GM12878 (cell line): ENCODE data around the gene CA10. TPM values are rescaled to one million over a fixed set of nuclear protein-coding genes. Genes with fewer than 3 reads are reported as not detected.

Source experiments
- ATAC-seq: fragments of 200-7000 bp; cut with Tn5 transposase; 3 replicates; pipeline ENCODE4 v1.9.1; 2020; ENCODE audit warnings: mild to moderate bottlenecking, moderate library complexity
- BruUV-seq: library from RNA; stranded (reverse); fragments of 400-500 nt; replicated peaks from 2 replicates; lab custom pipeline; 2021; lab: Mats Ljungman, UMichigan
- CTCF ChIA-PET: fragments of 300-600 bp; sonication (Branson Sonifier 250); formaldehyde crosslinking; extraction: SDS; loops from one replicate; lab custom pipeline; 2021; ENCODE audit warnings: inconsistent platforms; lab: Yijun Ruan, JAX
- POLR2A ChIA-PET: fragments of 350-600 bp; formaldehyde crosslinking; extraction: SDS; loops from one replicate; lab custom pipeline; 2021; ENCODE audit warnings: inconsistent platforms; lab: Charles Lee
- RAD21 ChIA-PET: fragments of 300-600 bp; sonication (Branson Sonifier 250); formaldehyde crosslinking; loops from one replicate; lab custom pipeline; 2023; ENCODE audit warnings: antibody characterized with exemption; ENCODE audit not compliant: unreplicated experiment; lab: Charles Lee
- SMC1A ChIA-PET: fragments of 300-600 bp; sonication (Branson Sonifier 250); formaldehyde crosslinking; loops from one replicate; lab custom pipeline; 2023; ENCODE audit not compliant: unreplicated experiment, uncharacterized antibody; lab: Charles Lee
- DNase-seq: peaks from one replicate; pipeline ENCODE4 v3.0.0-alpha.2; 2011; ENCODE audit warnings: low read depth, low spot score
- FAIRE-seq: peaks from 3 replicates; lab custom pipeline; 2011; peaks lifted over from hg19 to GRCh38; lab: Jason Lieb, UNC
- H2AFZ ChIP-seq: 2 replicates; pipeline ENCODE4 v1.6.0; 2011; ENCODE audit warnings: low read depth, low read length, control low read depth; ENCODE audit not compliant: control insufficient read depth
- H3K27ac ChIP-seq: 2 replicates; pipeline ENCODE4 v1.5.1; 2011; ENCODE audit warnings: control low read depth; ENCODE audit not compliant: control insufficient read depth, insufficient read depth
- H3K27me3 ChIP-seq, 2 experiments: replicated peaks in 1 of 2; 2 replicates each; pipeline versions ENCODE4 v1.6.0 to v1.6.1; 2011; ENCODE audit warnings: low read length in 1 of 2; ENCODE audit not compliant: control insufficient read depth in 2 of 2, insufficient read depth in 2 of 2
- H3K36me3 ChIP-seq, 2 experiments: 2 replicates each; pipeline ENCODE4 v1.5.1; 2011; ENCODE audit warnings: low read length in 1 of 2; ENCODE audit not compliant: control insufficient read depth in 2 of 2, insufficient read depth in 2 of 2
- H3K4me1 ChIP-seq: 2 replicates; pipeline ENCODE4 v1.6.1; 2011; ENCODE audit warnings: mild to moderate bottlenecking, low read length, moderate library complexity, mixed read lengths; ENCODE audit not compliant: control insufficient read depth, insufficient read depth
- H3K4me2 ChIP-seq: 2 replicates; pipeline ENCODE4 v1.6.0; 2011; ENCODE audit warnings: control low read depth; ENCODE audit not compliant: control insufficient read depth, insufficient read depth
- H3K4me3 ChIP-seq: fragments of 200-600 bp; sonication (generic); 2 replicates; pipeline ENCODE4 v1.5.1; 2016
- H3K79me2 ChIP-seq: 2 replicates; pipeline ENCODE4 v1.6.0; 2011; ENCODE audit warnings: low read length; ENCODE audit not compliant: control insufficient read depth, insufficient read depth
- H3K9ac ChIP-seq: 2 replicates; pipeline ENCODE4 v1.8.0; 2011; ENCODE audit warnings: low read length, control low read depth, mixed read lengths; ENCODE audit not compliant: control insufficient read depth, insufficient read depth
- H3K9me3 ChIP-seq: replicated peaks from 3 replicates; pipeline ENCODE4 v1.5.1; 2011; ENCODE audit warnings: mild to moderate bottlenecking, low read length; ENCODE audit not compliant: control insufficient read depth, insufficient read depth
- H4K20me1 ChIP-seq: 2 replicates; pipeline ENCODE4 v1.6.0; 2011; ENCODE audit not compliant: control insufficient read depth, insufficient read depth
- KDM1A ChIP-seq: fragments of 200-600 bp; sonication (generic); IDR thresholded peaks from 2 replicates; pipeline ENCODE4 v1.6.1; 2016; ENCODE audit warnings: borderline replicate concordance
- MEF2A ChIP-seq: IDR thresholded peaks from 2 replicates; pipeline ENCODE4 v1.6.1; 2011; ENCODE audit warnings: low read depth, mild to moderate bottlenecking, low read length, moderate library complexity; ENCODE audit not compliant: insufficient read depth
- MTA3 ChIP-seq: IDR thresholded peaks from 2 replicates; pipeline ENCODE4 v1.6.1; 2012; ENCODE audit warnings: low read length, inconsistent platforms, borderline replicate concordance
- SP1 ChIP-seq: IDR thresholded peaks from one replicate; pipeline ENCODE4 v1.6.1; 2011; ENCODE audit warnings: low read depth, low read length
- TAF1 ChIP-seq: IDR thresholded peaks from 2 replicates; pipeline ENCODE4 v1.6.1; 2011; ENCODE audit warnings: mild to moderate bottlenecking, low read depth, low read length, borderline replicate concordance
- WGBS: methylation state at CpG from one replicate; pipeline ENCODE4 v1.1.6; 2016; ENCODE audit warnings: low lambda C conversion rate; ENCODE audit not compliant: insufficient replicate concordance, insufficient coverage; ENCODE audit errors: missing lambda C conversion rate; 5-methylcytosine and 5-hydroxymethylcytosine counted together
- in situ Hi-C: fragments of 300-500 bp; cut with MboI; formaldehyde crosslinking; loops from 9 replicates; pipeline ENCODE4 v1.14.3; 2018; ENCODE audit warnings: mixed read lengths
- intact Hi-C: fragments of 100-400 bp; cut with micrococcal nuclease; formaldehyde crosslinking; loops from one replicate; pipeline ENCODE4 v1.14.2; 2022; ENCODE audit not compliant: unreplicated experiment
- polyA plus RNA-seq, 11 experiments: library from polyadenylated mRNA; depleted of rRNA in 4 of 11; unstranded in 6 of 11; stranded (reverse) in 5 of 11; fragments of >200 nt; fragmentation: Nextera tagmentation in 4 of 11; fragmentation: Illumina TruSeq in 1 of 11; extraction: Ambion mirVana in 4 of 11; extraction: Trizol in 1 of 11; gene quantifications; 1 replicate in 1 of 11; 2 replicates in 10 of 11; pipeline versions ENCODE4 v1.2.1 to v1.2.3, GENCODE V29; 2011 to 2016; ENCODE audit warnings: inconsistent platforms in 2 of 11, missing spikeins in 2 of 11, low read depth in 1 of 11
- total RNA-seq, 4 experiments: library from RNA; depleted of rRNA in 3 of 4; stranded (reverse); fragments of >200 nt in 3 of 4; fragmentation: Illumina TruSeq in 1 of 4; extraction: Trizol in 1 of 4; gene quantifications; 2 replicates each; pipeline versions ENCODE4 v1.2.1 to v1.2.3, GENCODE V29; 2013 to 2021
- TF ChIP-seq, protein P1 (sequence below): fragments of 450-650 bp; IDR thresholded peaks from 2 replicates; pipeline ENCODE4 v1.6.1; 2017; ENCODE audit warnings: antibody characterized with exemption, mild to moderate bottlenecking, moderate library complexity
- TF ChIP-seq, protein P2 (sequence below): fragments of 450-650 bp; IDR thresholded peaks from 2 replicates; pipeline ENCODE4 v1.6.1; 2018; ENCODE audit warnings: borderline replicate concordance, mild to moderate bottlenecking; ENCODE audit not compliant: partially characterized antibody
- TF ChIP-seq, protein P3 (sequence below): fragments of 450-650 bp; IDR thresholded peaks from 2 replicates; pipeline ENCODE4 v1.6.1; 2018; ENCODE audit warnings: mild to moderate bottlenecking, low read depth, moderate library complexity; ENCODE audit not compliant: partially characterized antibody
- TF ChIP-seq, protein P4 (sequence below): fragments of 450-650 bp; IDR thresholded peaks from 2 replicates; pipeline ENCODE4 v1.6.1; 2017; ENCODE audit warnings: mild to moderate bottlenecking, moderate library complexity

CA10 gene
- total and polyA plus RNA-seq, 10 of the 15 experiments (the other 5 are each of a cell fraction or from before 2014, with no cell fraction given) = not detected

DNA sequence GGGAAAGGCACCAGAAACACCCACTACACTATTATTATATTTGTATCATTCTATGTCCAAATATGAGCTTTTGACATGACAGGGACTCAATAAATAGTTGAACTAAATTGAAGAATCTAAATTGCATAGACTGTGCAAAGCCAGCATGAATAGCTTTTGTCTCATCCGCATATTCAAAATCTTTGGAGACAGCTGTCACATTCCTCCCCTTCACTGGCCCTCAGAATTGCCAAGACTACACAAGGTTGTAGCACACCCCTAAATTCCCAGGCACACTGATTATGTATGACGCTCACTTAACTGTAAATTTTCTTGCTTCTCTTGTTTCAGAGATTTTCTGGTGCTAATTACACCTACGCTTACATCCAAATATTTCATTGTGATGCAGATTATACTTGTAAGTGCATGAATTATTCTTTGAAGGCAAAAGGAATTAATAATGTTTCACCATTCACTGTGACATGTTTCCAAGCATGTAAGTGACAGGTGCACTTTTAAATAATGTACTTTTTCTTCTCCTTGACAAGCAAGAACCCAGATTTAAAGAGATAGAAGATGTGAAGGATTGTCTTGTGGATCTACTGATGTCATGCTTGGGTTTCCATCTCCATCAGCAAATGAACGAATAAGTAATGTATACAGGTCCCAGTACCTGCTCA is 47.5 kb downstream of the CA10 start:
- ChIA-PET POLR2A (no interaction called here), CTCF (interaction anchor here (1.3 kb wide), 1 partner anchor 347 kb away, joined by 5 read pairs; no protein-coding TSS in a partner anchor), RAD21 (no interaction called here), SMC1A (no interaction called here)
- no peaks in the 10 kb centered on the region for H3K4me1 ChIP-seq
- no peak overlapping the region for H3K9ac ChIP-seq
- ATAC-seq (no peak), FAIRE-seq (no peak), DNase-seq (no peak)
- H4K20me1 ChIP-seq = no peaks in the 10 kb centered on the region
- no peaks in the 10 kb centered on the region for H3K79me2 ChIP-seq
- intact Hi-C loops (no loop called here), in situ Hi-C loops (no loop called here)
- WGBS = 13% methylated on average over 4 of the region's 4 CpGs
- no peak overlapping the region for H3K4me2 ChIP-seq
- no peak overlapping the region for H3K4me3 ChIP-seq
- H2AFZ ChIP-seq = no peak overlapping the region
- H3K27me3 ChIP-seq = no peaks in the 10 kb centered on the region
- H3K36me3 ChIP-seq = no peaks in the 10 kb centered on the region
- no peak overlapping the region for H3K27ac ChIP-seq
- no peaks in the 10 kb centered on the region for H3K9me3 ChIP-seq
- no TSS peak for BruUV-seq
- TF ChIP-seq SP1 = no peak
- TF ChIP-seq MTA3 = no peak
- no peak for TF ChIP-seq MEF2A
- TF ChIP-seq, protein P1, sequence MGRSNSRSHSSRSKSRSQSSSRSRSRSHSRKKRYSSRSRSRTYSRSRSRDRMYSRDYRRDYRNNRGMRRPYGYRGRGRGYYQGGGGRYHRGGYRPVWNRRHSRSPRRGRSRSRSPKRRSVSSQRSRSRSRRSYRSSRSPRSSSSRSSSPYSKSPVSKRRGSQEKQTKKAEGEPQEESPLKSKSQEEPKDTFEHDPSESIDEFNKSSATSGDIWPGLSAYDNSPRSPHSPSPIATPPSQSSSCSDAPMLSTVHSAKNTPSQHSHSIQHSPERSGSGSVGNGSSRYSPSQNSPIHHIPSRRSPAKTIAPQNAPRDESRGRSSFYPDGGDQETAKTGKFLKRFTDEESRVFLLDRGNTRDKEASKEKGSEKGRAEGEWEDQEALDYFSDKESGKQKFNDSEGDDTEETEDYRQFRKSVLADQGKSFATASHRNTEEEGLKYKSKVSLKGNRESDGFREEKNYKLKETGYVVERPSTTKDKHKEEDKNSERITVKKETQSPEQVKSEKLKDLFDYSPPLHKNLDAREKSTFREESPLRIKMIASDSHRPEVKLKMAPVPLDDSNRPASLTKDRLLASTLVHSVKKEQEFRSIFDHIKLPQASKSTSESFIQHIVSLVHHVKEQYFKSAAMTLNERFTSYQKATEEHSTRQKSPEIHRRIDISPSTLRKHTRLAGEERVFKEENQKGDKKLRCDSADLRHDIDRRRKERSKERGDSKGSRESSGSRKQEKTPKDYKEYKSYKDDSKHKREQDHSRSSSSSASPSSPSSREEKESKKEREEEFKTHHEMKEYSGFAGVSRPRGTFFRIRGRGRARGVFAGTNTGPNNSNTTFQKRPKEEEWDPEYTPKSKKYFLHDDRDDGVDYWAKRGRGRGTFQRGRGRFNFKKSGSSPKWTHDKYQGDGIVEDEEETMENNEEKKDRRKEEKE = no peak
- no peak for TF ChIP-seq KDM1A
- TF ChIP-seq, protein P2, sequence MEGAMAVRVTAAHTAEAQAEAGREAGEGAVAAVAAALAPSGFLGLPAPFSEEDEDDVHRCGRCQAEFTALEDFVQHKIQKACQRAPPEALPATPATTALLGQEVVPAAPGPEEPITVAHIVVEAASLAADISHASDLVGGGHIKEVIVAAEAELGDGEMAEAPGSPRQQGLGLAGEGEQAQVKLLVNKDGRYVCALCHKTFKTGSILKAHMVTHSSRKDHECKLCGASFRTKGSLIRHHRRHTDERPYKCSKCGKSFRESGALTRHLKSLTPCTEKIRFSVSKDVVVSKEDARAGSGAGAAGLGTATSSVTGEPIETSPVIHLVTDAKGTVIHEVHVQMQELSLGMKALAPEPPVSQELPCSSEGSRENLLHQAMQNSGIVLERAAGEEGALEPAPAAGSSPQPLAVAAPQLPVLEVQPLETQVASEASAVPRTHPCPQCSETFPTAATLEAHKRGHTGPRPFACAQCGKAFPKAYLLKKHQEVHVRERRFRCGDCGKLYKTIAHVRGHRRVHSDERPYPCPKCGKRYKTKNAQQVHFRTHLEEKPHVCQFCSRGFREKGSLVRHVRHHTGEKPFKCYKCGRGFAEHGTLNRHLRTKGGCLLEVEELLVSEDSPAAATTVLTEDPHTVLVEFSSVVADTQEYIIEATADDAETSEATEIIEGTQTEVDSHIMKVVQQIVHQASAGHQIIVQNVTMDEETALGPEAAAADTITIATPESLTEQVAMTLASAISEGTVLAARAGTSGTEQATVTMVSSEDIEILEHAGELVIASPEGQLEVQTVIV = no peak
- TF ChIP-seq, protein P3, sequence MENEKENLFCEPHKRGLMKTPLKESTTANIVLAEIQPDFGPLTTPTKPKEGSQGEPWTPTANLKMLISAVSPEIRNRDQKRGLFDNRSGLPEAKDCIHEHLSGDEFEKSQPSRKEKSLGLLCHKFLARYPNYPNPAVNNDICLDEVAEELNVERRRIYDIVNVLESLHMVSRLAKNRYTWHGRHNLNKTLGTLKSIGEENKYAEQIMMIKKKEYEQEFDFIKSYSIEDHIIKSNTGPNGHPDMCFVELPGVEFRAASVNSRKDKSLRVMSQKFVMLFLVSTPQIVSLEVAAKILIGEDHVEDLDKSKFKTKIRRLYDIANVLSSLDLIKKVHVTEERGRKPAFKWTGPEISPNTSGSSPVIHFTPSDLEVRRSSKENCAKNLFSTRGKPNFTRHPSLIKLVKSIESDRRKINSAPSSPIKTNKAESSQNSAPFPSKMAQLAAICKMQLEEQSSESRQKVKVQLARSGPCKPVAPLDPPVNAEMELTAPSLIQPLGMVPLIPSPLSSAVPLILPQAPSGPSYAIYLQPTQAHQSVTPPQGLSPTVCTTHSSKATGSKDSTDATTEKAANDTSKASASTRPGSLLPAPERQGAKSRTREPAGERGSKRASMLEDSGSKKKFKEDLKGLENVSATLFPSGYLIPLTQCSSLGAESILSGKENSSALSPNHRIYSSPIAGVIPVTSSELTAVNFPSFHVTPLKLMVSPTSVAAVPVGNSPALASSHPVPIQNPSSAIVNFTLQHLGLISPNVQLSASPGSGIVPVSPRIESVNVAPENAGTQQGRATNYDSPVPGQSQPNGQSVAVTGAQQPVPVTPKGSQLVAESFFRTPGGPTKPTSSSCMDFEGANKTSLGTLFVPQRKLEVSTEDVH = no peak
- TF ChIP-seq TAF1 = no peak
- TF ChIP-seq, protein P4, sequence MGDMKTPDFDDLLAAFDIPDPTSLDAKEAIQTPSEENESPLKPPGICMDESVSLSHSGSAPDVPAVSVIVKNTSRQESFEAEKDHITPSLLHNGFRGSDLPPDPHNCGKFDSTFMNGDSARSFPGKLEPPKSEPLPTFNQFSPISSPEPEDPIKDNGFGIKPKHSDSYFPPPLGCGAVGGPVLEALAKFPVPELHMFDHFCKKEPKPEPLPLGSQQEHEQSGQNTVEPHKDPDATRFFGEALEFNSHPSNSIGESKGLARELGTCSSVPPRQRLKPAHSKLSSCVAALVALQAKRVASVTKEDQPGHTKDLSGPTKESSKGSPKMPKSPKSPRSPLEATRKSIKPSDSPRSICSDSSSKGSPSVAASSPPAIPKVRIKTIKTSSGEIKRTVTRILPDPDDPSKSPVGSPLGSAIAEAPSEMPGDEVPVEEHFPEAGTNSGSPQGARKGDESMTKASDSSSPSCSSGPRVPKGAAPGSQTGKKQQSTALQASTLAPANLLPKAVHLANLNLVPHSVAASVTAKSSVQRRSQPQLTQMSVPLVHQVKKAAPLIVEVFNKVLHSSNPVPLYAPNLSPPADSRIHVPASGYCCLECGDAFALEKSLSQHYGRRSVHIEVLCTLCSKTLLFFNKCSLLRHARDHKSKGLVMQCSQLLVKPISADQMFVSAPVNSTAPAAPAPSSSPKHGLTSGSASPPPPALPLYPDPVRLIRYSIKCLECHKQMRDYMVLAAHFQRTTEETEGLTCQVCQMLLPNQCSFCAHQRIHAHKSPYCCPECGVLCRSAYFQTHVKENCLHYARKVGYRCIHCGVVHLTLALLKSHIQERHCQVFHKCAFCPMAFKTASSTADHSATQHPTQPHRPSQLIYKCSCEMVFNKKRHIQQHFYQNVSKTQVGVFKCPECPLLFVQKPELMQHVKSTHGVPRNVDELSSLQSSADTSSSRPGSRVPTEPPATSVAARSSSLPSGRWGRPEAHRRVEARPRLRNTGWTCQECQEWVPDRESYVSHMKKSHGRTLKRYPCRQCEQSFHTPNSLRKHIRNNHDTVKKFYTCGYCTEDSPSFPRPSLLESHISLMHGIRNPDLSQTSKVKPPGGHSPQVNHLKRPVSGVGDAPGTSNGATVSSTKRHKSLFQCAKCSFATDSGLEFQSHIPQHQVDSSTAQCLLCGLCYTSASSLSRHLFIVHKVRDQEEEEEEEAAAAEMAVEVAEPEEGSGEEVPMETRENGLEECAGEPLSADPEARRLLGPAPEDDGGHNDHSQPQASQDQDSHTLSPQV = no peak
